ENCODE measurements around the gene GRK1. TPM values are rescaled to one million over a fixed set of nuclear protein-coding genes. Genes with fewer than 3 reads are reported as not detected.
"Not testable (repeated sequence)": the region's sequence is repeated elsewhere in the genome, so short reads cannot be mapped to it uniquely, and the experiment has no call there.

GRK1 gene
- polyA plus RNA-seq, 3 donors = 0.06 to 0.30 (median 0.11) TPM

DNA sequence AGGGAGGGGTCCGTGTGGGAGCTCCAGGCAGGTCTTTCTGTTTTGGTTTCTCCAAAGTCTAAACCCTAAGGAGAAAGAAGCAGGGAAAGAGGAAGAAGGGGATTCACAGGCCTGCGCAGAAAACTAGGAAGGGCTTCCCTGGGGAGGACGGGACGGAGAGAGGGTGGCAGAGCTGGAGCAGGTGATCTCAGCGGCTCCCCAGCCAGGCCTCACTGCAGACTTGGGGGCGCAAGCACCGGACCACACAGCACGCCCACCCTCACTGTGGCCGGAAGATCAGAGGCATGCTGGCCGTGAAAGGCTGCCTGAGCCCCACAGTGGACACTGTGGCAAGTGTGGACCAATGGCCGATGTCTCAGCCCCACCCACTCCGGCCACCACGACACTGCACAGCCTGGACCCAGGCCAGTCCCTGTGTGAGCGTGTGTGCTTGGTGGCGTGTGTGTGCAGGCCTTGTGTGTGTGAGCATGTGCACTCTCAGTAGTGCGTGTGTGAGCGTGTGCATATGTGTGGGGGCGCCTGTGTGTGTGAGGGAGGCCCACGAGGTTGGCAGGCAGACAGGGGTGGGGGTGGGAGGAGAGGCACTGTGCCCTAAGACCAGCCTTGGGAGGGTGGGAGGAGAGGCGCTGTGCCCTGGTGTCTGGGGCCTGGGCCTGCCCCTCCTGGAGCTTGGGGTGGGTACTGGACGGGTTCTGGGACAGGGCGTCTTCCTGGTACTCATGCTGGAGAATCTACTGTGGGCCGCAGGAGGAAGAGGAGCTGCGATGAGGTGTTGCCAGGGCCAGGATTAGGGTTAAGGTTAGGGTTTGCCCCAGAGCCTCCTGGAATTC, 76.6 kb downstream of the GRK1 start:
- no peak for DNase-seq

DNA sequence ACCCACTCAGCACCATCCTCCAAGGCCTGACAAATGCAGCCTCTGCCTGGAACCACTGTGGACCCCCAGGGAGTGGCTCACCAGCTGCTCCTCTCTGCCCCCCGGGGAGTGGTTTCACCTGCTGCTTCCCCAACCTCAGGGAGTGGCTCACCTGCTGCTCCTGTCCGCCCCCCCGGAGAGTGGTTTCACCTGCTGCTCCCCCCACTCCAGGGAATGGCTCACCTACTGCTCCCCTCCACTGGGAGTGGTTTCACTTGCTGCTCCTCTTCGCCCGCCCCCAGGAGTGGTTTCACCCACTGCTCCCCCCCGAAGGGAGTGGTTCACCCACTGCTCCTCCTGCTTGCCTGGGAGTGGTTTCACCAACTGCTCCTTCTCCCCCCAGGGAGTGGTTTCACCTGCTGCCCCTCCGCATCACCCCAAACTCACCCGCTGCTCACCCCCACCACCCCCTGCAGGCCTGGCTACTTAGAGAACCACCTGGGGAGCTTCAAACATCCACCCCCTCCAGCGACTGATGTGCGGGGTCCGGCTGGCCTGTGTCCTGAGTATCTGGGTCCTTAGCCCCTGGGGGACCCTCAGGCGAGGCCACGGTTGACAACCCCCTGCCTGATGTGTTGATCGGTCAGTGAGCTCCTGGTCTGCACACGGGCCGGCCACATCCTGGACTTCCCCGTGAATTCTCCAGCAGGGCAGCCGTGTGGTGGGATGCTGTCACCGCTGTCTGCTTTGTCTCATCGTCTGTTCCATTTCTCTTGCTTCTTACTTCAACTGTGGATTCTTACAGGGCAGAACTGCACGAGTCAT, 77.4 kb downstream of the GRK1 start:
- DNase-seq = no peak

- no peak for DNase-seq
Measured at GRCh38 chr13:113745059-113745458, 78.0 kb downstream of the GRK1 start.

GRCh38 chr13:113745500-113746142, 78.6 kb downstream of the GRK1 start:
- DNase-seq = not testable (repeated sequence)

DNA sequence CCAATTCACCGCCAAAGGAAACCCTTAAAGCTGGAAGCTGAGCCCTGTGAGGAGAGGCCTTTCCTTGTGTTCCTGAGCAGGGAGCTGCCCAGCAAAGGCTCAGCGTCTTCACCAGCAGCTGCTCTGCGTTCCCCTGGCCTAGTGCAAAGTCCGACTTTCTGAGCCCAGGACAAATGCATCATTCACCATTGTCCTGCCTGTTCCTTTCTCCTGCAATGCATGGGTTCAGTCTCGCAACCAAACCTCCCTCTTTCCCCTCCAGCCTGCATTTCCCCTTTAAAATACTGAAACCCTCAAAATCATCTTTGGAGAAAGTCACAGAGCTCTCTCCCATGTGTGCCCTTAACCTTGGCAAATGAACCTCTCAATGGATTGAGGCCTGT, 79.1 kb downstream of the GRK1 start:
- no peak for DNase-seq

- no peak for DNase-seq
Measured at GRCh38 chr13:113746671-113747070, 79.7 kb downstream of the GRK1 start.

DNA sequence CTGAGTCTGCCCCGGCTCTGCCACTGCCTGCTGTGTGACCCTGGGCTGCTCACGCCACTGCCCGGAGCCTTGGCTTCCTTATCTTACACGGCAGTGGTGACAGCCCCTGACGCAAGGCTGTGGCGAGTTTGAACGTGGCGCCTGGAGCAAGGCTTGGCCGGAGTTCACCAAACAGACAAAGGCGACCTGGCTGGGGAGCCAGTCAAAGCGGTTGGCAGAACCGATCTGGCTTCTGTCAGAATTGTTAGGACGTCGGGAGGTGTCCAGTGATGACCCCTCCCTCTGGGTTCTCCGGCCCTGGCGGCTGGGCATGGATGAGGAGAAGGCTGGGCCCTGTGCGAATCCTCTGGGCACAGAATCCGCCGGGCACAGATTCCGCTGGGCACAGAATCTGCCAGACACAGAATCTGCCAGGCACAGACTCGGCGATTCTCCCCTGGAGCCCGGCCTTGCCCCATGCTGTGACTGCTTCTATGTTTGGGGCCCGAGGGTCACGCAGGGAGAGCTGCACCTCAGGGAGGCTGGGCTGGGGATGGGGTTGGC, 80.3 kb downstream of the GRK1 start:
- DNase-seq = no peak

GRCh38 chr13:113748101-113748861, 81.3 kb downstream of the GRK1 start:
- no peak for DNase-seq

GRCh38 chr13:113748862-113749451, 81.9 kb downstream of the GRK1 start:
- no peak for DNase-seq

- no peak for DNase-seq
Measured at GRCh38 chr13:113749507-113749906, 82.5 kb downstream of the GRK1 start.

GRCh38 chr13:113749967-113750366, 82.9 kb downstream of the GRK1 start:
- no peak for DNase-seq

DNA sequence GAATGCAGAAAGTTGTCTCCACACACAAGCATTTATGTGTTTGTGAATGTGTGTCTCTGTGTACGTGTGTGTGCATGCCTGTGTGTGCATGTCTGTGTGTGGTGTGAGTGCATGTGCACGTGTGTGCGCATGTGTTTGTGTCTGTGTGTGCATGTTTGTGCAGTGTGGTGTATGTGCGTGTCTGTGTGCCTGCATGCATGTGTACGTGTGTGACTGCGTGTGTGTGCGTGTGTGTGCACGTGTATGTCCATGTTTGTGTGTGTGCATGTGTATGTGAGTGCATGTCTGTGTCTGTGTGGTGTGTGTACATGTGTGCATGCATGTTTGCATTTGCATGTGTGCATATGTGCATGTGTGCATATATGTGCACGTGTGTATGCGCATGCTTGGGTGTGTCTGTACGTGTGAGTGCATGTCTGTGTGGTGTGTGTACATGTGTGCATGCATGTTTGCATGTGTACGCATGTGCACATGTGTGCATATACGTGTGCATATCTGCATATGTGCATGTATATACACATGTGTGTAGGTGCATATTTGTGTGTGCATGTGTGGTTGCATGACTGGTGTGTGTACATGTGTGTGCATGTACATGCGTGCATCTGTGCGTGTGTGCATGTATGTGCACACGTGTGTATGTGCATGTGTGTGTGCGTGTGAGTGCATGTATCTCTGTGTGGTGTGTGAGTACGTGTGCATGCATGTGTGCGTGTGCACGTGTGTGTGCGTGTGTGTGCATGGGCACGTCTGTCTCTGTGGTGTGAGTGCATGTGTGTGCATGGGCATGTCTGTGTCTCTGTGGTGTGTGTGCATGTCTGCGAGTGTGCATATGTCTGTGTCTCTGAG, 83.8 kb downstream of the GRK1 start:
- DNase-seq = no peak

DNA sequence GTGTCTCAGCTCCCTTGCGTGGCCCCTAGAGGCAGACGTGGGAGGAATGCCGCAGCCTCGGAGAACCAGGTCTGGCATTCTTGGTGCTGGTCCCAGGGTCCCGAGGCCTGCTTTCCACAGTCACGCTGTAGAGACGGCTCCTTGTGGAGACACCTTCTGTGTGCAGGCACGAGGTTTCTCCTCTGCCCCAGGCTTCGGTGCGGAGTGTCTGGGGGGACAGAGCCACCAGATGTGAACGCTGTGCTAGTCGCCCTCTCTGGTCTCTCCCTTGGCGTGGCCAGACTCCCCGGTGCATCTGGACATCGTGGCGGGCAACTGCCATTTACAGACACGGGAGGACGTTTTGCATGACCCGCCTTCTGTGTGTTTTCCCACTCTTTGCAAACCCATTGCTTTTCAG, 84.5 kb downstream of the GRK1 start:
- no peak for DNase-seq

DNA sequence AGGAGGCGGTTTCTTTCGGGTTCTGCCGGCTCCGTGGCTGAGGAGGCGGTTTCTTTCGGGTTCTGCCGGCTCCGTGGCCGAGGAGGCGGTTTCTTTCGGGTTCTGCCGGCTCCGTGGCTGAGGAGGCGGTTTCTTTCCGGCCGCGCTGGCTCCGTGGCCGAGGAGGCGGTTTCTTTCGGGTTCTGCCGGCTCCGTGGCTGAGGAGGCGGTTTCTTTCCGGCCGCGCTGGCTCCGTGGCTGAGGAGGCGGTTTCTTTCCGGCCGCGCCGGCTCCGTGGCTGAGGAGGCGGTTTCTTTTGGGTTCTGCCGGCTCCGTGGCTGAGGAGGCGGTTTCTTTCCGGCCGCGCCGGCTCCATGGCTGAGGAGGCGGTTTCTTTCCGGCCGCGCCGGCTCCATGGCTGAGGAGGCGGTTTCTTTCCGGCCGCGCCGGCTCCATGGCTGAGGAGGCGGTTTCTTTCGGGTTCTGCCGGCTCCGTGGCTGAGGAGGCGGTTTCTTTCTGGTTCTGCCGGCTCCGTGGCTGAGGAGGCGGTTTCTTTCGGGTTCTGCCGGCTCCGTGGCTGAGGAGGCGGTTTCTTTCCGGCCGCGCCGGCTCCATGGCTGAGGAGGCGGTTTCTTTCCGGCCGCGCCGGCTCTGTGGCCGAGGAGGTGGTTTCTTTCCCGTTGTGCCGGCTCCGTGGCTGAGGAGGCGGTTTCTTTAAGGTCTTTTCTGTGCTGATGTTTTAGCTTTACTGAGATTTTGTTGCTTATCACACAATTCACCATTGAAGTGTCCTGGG, 85.4 kb downstream of the GRK1 start:
- DNase-seq = not testable (repeated sequence)

- DNase-seq = no peak
Measured at GRCh38 chr13:113753171-113753570, 86.2 kb downstream of the GRK1 start.

DNA sequence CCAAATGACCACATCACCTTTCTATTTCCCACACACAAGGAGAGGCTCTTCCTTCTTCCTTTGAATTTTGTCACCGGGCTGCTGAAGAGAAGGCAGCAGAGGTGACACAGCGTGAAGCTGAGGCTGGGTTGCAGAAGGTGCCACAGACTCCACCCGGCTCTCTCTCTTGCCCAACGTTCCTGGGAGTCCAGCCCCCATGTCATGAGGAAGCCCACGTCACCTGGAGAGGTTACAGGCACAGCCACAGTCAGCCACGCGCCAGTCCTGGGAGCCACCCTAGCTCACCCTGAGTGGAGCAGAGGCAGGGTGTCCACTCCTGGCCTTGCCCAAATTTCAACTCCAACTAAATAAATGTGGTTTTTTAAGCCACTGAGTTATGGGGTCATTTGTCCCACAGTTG, 87.2 kb downstream of the GRK1 start:
- no peak for DNase-seq

DNA sequence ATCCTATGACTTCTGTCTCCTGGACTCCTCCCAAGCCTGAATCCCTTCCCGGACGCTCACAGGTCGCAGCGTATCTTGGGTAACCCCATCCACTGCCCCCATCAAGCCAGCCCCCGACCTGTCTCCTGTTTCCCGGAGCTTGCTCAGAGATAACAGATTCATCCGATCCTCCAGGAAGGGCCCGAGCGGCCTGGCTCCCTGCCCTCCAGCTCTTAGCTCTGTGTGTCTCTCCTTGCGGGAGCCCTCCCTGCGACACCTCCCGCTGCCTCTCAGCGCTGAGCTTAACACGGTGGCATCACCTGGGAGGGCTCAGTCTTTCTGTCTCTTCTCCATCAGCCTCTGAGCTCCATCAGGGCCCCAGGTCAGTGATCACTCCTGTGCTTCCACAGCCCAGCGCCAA, 87.7 kb downstream of the GRK1 start:
- no peak for DNase-seq

- no peak for DNase-seq
Measured at GRCh38 chr13:113756441-113757097, 89.5 kb downstream of the GRK1 start.

Data from renal pelvis (tissue), 4 donors.